HG03159 (cell line): ENCODE measurements around the gene TOMM20.
"Not testable (repeated sequence)": the region's sequence is repeated elsewhere in the genome, so short reads cannot be mapped to it uniquely, and the experiment has no call there.

Source experiments
- ATAC-seq: cut with Tn5 transposase; IDR thresholded peaks from one replicate; pipeline ENCODE4 v1.9.1; 2021; ENCODE audit warnings: mild to moderate bottlenecking, moderate library complexity; ENCODE audit not compliant: unreplicated experiment

TOMM20 gene

DNA sequence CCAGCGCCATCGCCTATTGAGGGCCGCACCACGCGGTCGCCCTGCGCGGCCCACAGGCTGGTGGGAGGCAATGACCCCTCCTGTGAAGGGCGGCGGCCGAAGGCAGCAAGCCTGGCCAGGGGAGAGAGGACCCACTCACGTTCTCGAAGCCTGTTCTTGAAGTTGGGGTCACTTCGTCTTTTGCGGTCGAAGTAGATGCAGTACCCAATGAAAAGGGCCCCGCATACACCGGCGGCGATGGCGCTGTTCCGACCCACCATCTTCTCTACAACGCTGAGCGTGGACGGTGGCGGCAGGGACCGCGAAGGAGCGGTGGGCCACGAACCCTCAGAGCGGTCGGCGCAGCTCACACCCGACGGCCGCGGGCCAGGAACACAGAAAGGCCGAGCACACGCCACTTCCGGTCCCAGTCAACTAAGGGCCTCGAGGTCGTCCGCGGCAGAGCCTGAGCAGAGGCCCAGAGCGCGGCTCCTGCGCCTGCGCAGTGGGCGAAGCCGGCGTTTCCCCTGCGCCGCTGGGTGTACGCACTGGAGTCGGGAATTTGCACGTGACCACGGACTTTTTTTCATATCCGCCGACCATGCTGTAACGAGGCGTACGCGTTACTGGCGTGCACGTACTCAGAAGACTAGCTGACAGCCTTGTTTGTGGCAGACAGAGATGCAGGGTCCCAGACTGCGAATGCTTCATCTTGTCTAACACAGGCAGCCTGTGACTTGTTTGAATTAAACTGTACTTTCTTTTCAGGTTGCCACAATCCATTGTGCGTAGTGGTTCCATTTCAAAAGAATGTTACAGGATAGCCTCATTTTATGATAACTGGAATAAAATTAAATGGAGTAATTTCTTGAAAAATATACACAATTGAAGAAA, at the start of gene TOMM20:
TOMM20 (minus strand) TSS at position 382 of the 873 bp plus-strand sequence; CDS start at position 260, 122 bp downstream.
- peak; percentile 95 for ATAC-seq

GRCh38 chr1:235176486-235176885, 47.8 kb upstream of the TOMM20 start:
- no peak for ATAC-seq

GRCh38 chr1:235169986-235170385, 41.3 kb upstream of the TOMM20 start:
- ATAC-seq, result no peak

DNA sequence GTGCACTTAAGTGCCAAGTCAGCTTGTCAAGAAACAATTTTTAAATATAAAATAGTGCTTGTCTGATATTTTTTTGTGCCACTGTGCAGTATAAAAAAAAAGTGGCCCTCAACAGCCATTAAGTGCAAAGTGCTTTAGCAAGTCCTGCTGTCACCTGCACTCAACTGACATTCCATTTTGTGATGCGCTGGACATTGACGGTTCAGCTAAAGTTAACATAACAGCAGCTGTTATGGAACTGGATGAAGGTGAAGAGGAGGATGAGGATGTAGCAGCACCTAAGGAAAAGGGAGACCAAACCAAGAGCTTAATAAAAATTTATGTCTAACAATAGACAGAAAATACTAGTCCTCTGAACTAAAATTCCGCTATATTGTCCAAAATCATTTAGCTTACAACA, 39.7 kb upstream of the TOMM20 start:
- no peak for ATAC-seq

DNA sequence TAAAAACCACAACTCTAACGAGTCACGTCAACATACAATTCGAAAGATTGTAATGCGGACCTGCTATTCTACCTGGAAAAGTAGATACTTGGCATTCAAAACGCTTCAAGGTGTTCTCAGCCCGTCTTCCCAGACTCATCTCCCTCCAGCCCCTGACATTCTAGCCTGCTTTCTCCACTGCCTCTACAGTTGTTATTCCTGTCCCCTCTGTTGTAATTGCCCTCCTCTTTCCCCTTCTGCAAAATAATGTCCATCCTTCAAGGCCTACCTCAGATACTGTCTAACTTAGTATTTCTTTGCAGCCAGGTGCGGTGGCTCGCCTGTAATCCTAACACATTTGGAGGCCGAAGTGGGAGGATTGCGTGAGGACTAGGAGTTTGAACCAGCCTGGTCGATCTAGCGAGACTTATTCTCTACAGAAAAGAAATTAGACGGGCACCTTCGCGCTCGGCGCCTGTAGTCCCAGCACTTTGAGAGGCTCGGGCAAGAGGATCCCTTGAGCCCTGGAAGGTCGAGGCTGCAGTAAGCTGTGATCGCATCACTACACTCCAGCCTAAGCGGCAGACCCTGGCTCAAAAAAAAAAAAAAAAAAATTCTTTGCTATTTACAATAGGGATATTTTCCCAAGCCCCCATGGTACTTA, 33.2 kb upstream of the TOMM20 start:
- ATAC-seq, result no peak

DNA sequence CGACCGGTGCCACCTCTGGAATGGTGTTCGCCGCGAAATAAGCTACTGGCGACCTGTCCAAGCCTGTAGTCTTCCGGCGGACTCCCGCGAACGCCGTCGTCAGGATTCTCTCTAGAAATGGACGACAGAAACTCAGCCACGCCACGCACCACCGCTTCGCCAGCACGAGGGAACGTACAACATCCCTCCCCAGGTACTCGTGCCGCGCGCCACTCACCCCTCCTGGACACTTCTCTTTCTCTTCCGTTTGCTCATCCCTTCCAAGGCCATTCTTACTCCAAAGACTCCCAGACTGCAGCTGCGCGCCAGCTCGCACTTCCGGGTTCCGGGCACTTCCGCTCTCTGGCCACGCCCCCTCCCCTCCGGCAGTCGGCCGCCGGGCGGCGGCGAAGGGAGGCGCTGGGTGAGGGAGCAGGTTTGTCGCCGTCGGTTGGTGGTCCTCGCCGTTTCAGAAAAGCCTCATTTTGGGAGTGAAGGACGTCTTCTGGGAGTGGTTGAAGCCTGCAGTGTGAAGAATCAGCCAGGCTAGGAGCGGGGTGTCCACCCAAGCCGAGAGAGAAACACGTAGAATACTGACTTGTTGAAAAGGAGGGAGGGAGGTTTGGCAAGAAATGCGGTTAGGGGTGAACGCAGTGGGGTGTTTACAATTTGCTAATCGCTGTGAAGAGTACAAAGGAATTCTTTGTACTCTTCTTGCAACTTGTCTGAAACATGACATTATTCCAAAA, 32.5 kb upstream of the TOMM20 start, which contains the start of gene RBM34:
RBM34 (minus strand) TSS at position 294 of the 728 bp plus-strand sequence; CDS start at position 270, 24 bp downstream.
- peak; percentile 92 for ATAC-seq

GRCh38 chr1:235160383-235160956, 31.8 kb upstream of the TOMM20 start:
- ATAC-seq, result peak; percentile 50

GRCh38 chr1:235159930-235160329, 31.3 kb upstream of the TOMM20 start:
- not testable (repeated sequence) for ATAC-seq

DNA sequence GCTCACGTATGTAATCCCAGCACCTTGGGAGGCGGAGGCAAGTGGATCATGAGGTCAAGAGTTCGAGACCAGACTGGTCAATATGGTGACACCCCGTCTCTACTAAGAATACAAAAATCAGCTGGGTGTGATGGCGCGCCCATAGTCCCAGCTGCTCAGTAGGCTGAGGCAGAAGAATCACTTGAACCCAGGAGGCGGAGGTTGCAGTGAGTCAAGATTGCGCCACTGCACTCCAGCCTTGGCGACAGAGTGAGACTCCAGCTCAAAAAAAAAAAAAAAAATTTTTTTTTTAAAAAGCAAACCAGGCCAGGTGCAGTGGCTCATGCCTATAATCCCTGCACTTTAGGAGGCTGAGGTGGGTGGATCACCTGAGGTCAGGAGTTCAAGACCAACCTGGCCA, 30.6 kb upstream of the TOMM20 start:
- ATAC-seq, result not testable (repeated sequence)

GRCh38 chr1:235158680-235159079, 30.0 kb upstream of the TOMM20 start:
- ATAC-seq, result no peak

- ATAC-seq, result no peak
Observed at GRCh38 chr1:235157150-235157549, 28.5 kb upstream of the TOMM20 start.

DNA sequence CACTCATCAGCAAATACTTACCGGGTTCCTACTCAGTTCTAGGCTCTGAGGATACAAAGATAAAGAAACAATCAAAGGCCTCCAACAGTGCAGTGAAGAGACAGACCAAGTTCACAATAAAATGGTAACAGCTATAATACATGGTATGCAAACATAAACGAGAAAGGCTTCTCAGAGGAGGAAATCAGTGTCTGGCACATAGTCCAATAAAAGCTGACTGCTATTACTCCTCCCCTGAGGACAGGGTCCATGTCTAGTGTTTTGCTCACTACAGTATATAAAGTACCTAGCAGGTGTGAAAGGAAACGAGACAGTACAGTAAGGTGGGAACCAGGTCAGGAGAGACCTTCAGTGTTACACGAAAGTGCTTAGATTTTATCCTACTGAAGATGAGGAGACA, 28.1 kb upstream of the TOMM20 start:
- no peak for ATAC-seq

- ATAC-seq, result no peak
Observed at GRCh38 chr1:235156265-235156664, 27.6 kb upstream of the TOMM20 start.

- no peak for ATAC-seq
Observed at GRCh38 chr1:235152235-235152634, 23.6 kb upstream of the TOMM20 start.

- ATAC-seq, result no peak
Observed at GRCh38 chr1:235151033-235151432, 22.4 kb upstream of the TOMM20 start.

DNA sequence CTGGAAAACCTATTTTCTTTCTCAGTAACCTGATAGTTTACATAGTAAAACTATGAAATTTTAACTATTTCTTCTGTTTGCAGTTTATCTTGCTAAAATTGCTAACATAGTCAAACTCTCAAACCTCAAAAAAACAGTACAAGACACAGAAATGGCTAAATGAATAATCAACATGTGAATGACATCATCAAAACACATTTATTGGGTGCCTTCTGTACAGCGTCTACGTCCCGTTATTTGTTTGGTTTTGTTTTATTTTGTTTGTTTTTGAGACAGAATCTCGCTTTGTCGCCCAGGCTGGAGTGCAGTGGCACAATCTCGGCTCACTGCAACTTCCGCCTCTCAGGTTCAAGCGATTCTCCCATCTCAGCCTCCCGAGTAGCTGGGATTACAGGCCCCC, 21.2 kb upstream of the TOMM20 start:
- ATAC-seq, result no peak

- ATAC-seq, result no peak
Observed at GRCh38 chr1:235147269-235147668, 18.6 kb upstream of the TOMM20 start.

GRCh38 chr1:235145639-235146038, 17.0 kb upstream of the TOMM20 start:
- ATAC-seq, result no peak

- ATAC-seq, result no peak
Observed at GRCh38 chr1:235142991-235143390, 14.4 kb upstream of the TOMM20 start.

DNA sequence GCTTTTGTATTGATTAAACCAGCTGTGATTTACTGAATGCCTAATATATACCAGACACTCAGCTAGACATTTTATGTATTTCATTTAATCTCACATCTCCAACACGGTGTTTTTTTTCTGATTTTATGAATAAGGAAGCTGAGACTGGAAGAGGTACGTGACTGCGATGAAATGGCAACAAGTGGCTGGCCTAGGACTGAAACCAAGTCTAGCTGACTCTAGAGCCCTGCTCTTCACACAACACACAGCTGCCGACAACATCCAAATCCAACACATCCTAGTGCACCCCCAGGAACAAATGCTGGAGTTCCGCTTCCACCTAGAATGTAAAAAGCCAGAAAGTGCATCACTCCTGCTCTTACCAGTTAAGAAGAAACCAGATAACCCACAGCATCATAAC, 10.7 kb upstream of the TOMM20 start:
- ATAC-seq, result no peak

DNA sequence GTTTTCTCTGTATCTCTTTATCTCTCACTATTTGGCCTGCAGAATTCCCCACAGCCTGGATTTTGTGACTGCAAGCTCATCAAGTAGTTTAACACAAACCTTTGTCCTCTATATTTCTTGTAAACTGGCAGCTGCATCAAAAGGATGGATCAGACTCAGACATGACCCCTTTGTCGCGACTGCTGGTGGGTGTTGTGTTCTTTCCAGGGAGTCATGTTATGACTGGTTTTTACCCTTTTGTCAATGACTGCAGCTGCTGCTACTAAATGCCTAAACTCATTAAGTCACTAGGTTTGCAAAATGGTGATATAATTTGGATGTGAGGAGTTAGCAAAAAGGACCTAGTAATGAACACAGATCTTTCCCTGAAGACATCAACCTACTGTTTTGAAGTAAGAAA, 10.2 kb upstream of the TOMM20 start:
- no peak for ATAC-seq
